Peyer's patch (tissue), 4 donors: ENCODE measurements around the gene RNF208. TPM values are rescaled to one million over a fixed set of nuclear protein-coding genes. Genes with fewer than 3 reads are reported as not detected.

Experiments
- DNase-seq, 3 donors: peaks; one replicate each; pipeline ENCODE4 v3.0.0-alpha.2; 2017 to 2019
- H3K27ac ChIP-seq, 4 donors: fragments of 200-600 bp; sonication (generic); one replicate each; pipeline ENCODE4 v1.5.1; 2016 to 2019
- H3K27me3 ChIP-seq, 2 donors: fragments of 200-600 bp; sonication (generic); one replicate each; pipeline ENCODE4 v1.5.1; 2019
- H3K36me3 ChIP-seq, 3 donors: fragments of 200-600 bp; sonication (generic); one replicate each; pipeline ENCODE4 v1.5.1; 2016 to 2019
- H3K4me1 ChIP-seq, 4 donors: fragments of 200-600 bp; sonication (generic); one replicate each; pipeline ENCODE4 v1.5.1; 2016 to 2019
- H3K4me3 ChIP-seq, 4 donors: fragments of 200-600 bp; sonication (generic); 1 replicate in 3 of 4; 2 replicates in 1 of 4; pipeline ENCODE4 v1.5.1; 2016 to 2019; ENCODE audit warnings: mild to moderate bottlenecking in 1 of 4
- H3K9me3 ChIP-seq, 4 donors: fragments of 200-600 bp; sonication (generic); one replicate each; pipeline ENCODE4 v1.5.1; 2016 to 2019; ENCODE audit warnings: mild to moderate bottlenecking in 1 of 4
- POLR2A ChIP-seq, 2 donors: fragments of 450-650 bp; IDR thresholded peaks; one replicate each; pipeline ENCODE4 v1.5.1; 2017; ENCODE audit warnings: antibody characterized with exemption in 2 of 2, mild to moderate bottlenecking in 2 of 2, moderate library complexity in 2 of 2
- total RNA-seq, 4 donors: library from RNA; depleted of rRNA; stranded (reverse); fragments of >200 nt; gene quantifications; one replicate each; pipeline ENCODE4 v1.1.0, GENCODE V29; 2016
- TF ChIP-seq, protein P1 (sequence below), 6 experiments: fragments of 450-650 bp in 4 of 6; fragments of 200-600 bp in 2 of 6; sonication (generic) in 1 of 6; IDR thresholded peaks; one replicate each; pipeline ENCODE4 v1.5.1; 2017 to 2019; ENCODE audit warnings: antibody characterized with exemption in 6 of 6, mild to moderate bottlenecking in 3 of 6, moderate library complexity in 1 of 6

RNF208 gene
- total RNA-seq, 4 donors from 2014 or later = 4.4 to 5.9 TPM; not detected in 2

DNA sequence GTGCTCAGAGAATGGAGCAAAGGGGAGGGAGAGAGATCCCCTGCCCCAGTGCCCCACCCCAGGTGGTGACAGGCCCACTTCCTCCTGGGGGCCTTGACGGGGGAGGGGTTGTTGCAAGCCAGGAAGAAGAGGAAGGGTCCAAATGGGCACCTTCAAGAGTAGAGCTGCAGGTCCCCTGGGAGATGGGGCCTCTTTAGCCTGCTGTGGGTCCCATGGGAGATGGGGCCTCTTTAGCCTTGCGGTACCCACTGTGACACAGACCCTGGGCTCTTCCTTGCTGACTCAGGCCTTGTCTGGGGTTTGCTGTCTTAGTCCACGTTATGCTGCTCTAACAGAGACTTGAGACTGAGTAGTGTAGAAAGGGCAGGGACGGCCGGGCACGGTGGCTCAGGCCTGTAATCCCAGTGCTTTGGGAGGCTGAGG is 45.9 kb upstream of the RNF208 start:
- DNase-seq = peak in 2 of 3 donors; percentile 69 to 79
- Histone ChIP-seq H3K4me1 (peaks cover 0 to 24% (median 10%) of the 10 kb centered on the region in 4 donors), H3K9me3 (no peaks in the 10 kb centered on the region), H3K27me3 (no peaks in the 10 kb centered on the region), H3K27ac (peak overlapping the region in 2 of 4 donors; percentile 50 to 66), H3K36me3 (peaks cover 0 to 57% (median 0%) of the 10 kb centered on the region in 3 donors), H3K4me3 (peak overlapping the region in 1 of 4 donors; percentile 36)
- TF ChIP-seq POLR2A (IDR thresholded peaks at IDR 0.05) = no peak
- TF ChIP-seq, protein P1, sequence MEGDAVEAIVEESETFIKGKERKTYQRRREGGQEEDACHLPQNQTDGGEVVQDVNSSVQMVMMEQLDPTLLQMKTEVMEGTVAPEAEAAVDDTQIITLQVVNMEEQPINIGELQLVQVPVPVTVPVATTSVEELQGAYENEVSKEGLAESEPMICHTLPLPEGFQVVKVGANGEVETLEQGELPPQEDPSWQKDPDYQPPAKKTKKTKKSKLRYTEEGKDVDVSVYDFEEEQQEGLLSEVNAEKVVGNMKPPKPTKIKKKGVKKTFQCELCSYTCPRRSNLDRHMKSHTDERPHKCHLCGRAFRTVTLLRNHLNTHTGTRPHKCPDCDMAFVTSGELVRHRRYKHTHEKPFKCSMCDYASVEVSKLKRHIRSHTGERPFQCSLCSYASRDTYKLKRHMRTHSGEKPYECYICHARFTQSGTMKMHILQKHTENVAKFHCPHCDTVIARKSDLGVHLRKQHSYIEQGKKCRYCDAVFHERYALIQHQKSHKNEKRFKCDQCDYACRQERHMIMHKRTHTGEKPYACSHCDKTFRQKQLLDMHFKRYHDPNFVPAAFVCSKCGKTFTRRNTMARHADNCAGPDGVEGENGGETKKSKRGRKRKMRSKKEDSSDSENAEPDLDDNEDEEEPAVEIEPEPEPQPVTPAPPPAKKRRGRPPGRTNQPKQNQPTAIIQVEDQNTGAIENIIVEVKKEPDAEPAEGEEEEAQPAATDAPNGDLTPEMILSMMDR (IDR thresholded peaks at IDR 0.05) = no peak

GRCh38 chr9:137266585-137267453 is 44.8 kb upstream of the RNF208 start:
- H3K27me3 ChIP-seq = no peaks in the 10 kb centered on the region
- no peak for DNase-seq
- peak overlapping the region in 1 of 4 donors; percentile 66 for H3K27ac ChIP-seq
- no peak overlapping the region for H3K4me3 ChIP-seq
- TF ChIP-seq, protein P1 (IDR thresholded peaks at IDR 0.05) = no peak
- no peak for TF ChIP-seq POLR2A (IDR thresholded peaks at IDR 0.05)
- no peaks in the 10 kb centered on the region for H3K9me3 ChIP-seq
- H3K36me3 ChIP-seq = peaks cover 0 to 46% (median 0%) of the 10 kb centered on the region in 3 donors
- peaks cover 0 to 24% (median 10%) of the 10 kb centered on the region in 4 donors for H3K4me1 ChIP-seq

- Histone ChIP-seq H3K9me3 (no peaks in the 10 kb centered on the region), H3K4me3 (no peak overlapping the region), H3K27me3 (no peaks in the 10 kb centered on the region), H3K4me1 (peaks cover 0 to 24% (median 10%) of the 10 kb centered on the region in 4 donors), H3K36me3 (peaks cover 0 to 45% (median 0%) of the 10 kb centered on the region in 3 donors), H3K27ac (no peak overlapping the region)
- no peak for DNase-seq
- TF ChIP-seq, protein P1 (IDR thresholded peaks at IDR 0.05) = no peak
- TF ChIP-seq POLR2A (IDR thresholded peaks at IDR 0.05) = no peak
These were observed 44.1 kb upstream of the RNF208 start for GRCh38 chr9:137266162-137266527.

DNA sequence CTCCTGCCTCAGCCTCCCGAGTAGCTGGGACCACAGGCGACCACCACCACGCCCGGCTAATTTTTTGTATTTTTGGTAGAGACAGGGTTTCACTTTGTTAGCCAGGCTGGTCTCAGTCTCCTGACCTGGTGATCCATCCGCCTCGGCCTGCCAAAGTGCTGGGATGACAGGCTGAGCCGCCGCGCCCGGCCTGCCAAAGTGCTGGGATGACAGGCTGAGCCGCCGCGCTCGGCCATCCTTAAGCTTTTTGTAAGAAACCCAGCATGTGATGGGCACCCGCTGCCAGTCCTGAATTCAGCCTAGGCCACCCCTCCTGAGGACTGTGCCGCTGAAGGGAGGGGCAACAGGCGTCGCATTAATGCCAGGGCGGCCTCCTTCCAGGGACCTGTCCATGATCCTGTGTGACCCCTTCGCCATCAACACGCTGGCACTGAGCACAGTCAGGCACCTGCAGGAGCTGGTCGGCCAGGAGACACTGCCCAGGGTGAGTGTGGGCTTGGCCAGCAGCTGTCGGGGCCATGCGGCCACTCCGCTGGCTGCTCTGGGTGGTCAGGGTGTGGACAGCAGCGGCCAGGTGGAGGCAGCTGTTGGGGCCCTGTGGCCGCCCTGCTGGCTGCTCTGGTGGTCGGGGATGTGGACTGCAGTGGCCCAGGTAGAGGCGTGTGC is 43.6 kb upstream of the RNF208 start:
- no peak overlapping the region for H3K4me3 ChIP-seq
- peaks cover 0 to 24% (median 8%) of the 10 kb centered on the region in 4 donors for H3K4me1 ChIP-seq
- DNase-seq = no peak
- H3K27ac ChIP-seq = no peak overlapping the region
- no peaks in the 10 kb centered on the region for H3K9me3 ChIP-seq
- H3K27me3 ChIP-seq = no peaks in the 10 kb centered on the region
- TF ChIP-seq, protein P1 (IDR thresholded peaks at IDR 0.05) = no peak
- no peak for TF ChIP-seq POLR2A (IDR thresholded peaks at IDR 0.05)
- peaks cover 0 to 39% (median 0%) of the 10 kb centered on the region in 3 donors for H3K36me3 ChIP-seq

DNA sequence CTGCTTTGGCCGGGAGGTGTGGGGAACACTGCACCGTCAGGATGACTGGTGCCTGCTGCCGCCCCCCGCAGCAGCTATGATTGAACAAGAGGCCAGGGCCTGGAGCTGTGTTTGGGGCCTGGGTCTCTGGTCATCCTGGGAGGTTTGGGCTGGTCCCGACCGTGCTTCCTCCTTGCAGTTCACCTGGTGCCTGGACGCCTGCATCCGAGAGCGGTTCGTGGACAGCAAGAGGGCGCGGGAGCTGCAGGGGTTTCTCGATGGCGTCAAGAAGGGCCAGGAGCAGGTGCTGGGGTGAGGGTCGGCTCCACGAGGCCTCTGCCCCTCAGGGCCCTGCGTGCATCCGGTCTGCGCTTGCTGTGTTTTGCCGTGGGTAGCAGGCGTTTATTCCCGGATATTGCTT is 42.0 kb upstream of the RNF208 start:
- Histone ChIP-seq H3K4me3 (no peak overlapping the region), H3K36me3 (peaks cover 0 to 43% (median 0%) of the 10 kb centered on the region in 3 donors), H3K9me3 (no peaks in the 10 kb centered on the region), H3K27ac (no peak overlapping the region), H3K4me1 (peaks cover 0 to 14% (median under 1%) of the 10 kb centered on the region in 4 donors), H3K27me3 (no peaks in the 10 kb centered on the region)
- no peak for DNase-seq
- TF ChIP-seq, protein P1 (IDR thresholded peaks at IDR 0.05) = no peak
- TF ChIP-seq POLR2A (IDR thresholded peaks at IDR 0.05) = no peak
